ENCODE measurements around the gene ERBB2.

DNA sequence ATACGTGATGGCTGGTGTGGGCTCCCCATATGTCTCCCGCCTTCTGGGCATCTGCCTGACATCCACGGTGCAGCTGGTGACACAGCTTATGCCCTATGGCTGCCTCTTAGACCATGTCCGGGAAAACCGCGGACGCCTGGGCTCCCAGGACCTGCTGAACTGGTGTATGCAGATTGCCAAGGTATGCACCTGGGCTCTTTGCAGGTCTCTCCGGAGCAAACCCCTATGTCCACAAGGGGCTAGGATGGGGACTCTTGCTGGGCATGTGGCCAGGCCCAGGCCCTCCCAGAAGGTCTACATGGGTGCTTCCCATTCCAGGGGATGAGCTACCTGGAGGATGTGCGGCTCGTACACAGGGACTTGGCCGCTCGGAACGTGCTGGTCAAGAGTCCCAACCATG, 24.9 kb downstream of the ERBB2 start:
- TF ChIP-seq, protein P1, sequence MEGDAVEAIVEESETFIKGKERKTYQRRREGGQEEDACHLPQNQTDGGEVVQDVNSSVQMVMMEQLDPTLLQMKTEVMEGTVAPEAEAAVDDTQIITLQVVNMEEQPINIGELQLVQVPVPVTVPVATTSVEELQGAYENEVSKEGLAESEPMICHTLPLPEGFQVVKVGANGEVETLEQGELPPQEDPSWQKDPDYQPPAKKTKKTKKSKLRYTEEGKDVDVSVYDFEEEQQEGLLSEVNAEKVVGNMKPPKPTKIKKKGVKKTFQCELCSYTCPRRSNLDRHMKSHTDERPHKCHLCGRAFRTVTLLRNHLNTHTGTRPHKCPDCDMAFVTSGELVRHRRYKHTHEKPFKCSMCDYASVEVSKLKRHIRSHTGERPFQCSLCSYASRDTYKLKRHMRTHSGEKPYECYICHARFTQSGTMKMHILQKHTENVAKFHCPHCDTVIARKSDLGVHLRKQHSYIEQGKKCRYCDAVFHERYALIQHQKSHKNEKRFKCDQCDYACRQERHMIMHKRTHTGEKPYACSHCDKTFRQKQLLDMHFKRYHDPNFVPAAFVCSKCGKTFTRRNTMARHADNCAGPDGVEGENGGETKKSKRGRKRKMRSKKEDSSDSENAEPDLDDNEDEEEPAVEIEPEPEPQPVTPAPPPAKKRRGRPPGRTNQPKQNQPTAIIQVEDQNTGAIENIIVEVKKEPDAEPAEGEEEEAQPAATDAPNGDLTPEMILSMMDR (IDR thresholded peaks at IDR 0.05), result no peak
- no peak for TF ChIP-seq POLR2A (IDR thresholded peaks at IDR 0.05)
